Stimulated activated CD4-positive, alpha-beta T cell treated with anti-CD3 and anti-CD28 coated beads, Interleukin-1b, Interleukin-23, amount 100 ng/mL, for 1 hour (primary cell): Measurements from ENCODE around the gene CLSTN2.

Experiments
- DNase-seq, 2 donors: peaks; one replicate each; pipeline ENCODE4 v3.0.0-alpha.2; 2020; ENCODE audit warnings: low read depth in 2 of 2

Gene CLSTN2

DNA sequence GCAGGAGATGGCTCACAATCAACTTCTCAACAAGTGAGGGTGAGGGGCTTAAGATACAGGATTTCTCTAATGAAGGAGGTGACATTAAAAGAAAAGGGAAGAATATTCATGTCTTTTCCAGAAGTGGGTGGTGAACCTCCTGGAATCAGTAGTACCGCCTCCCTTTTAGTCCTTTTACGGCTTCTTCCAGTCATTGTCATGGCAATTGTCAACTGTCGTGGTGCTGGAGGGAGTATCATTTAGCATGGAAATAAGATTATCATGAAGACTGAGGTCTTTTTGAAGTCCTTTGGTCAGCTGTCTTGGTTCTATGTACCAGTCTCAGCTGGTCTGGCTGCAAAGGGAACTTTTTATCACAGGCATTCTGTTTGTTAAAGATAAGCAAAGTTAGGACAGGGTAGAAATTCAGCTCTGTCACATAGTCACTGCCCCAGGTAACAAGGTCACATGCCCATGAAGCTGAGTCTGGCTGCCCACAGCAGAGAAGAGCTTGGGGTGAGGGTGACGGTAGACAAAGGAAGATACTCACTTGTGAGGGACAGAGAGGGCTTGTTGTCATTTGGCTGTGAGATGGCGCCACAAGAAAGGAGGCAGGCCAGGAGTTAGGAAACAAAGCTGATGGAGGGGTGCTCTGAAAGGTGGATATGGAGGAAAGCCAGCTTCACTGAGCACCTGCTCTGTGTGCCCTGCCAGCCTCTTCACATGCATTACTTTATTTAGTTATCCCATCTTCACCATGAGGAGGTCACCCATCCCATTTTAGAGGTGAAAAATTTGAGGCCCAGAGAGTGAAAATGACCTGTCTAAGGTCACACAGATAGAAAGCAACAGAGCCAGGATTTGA, 514.6 kb downstream of the CLSTN2 start:
- no peak for DNase-seq

DNA sequence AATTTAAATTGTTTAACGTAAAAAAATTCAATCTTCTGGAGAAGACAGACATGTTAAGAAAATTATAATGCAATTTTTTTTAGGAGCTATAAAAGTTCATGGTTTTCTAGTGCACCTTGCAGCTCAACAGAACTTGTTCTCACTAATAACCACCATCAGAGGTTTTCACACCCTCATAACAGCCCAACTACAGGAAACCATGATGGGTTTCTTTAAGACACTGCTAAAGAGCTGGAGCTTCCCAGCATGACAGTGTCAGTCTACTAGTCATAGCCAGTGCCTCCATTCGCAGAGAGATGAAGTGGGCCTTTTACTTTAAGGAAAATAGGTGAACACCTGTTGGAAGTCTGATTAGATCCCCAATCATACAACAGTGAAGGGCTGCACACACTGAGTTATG, 518.8 kb downstream of the CLSTN2 start:
- no peak for DNase-seq

DNA sequence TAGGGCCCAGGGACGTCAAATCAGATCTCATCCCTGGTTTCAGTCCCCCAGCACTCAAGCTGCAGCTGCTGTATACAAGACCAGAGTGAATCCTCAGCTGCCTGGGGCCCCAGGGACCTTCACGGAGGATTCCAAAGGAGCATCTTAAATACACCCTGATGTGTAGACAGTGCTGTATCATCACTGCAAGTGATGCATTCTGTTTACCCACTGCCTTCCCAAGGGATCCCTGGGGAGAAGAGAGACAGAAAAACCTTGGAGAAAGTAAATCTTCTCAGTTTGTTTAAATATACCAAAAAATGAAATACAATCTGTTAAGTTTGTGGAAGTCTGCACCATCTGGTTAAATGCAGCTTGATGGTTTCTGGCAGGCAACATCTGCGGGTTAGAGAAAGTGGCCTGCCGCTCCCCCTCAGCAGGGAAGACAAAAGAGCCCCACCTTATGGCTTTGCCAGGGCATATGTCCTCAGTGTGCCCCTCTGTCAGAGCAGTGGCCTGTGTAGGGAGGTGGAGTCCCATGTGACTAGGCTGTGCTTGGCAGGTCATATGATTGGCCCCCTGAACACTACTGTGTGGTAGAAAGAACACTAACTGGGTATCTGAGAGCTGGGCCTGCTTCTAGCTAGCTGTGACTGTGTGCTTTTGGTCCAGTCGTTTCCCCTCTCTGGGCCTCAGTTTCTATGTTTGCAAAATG, 520.7 kb downstream of the CLSTN2 start:
- no peak for DNase-seq

DNA sequence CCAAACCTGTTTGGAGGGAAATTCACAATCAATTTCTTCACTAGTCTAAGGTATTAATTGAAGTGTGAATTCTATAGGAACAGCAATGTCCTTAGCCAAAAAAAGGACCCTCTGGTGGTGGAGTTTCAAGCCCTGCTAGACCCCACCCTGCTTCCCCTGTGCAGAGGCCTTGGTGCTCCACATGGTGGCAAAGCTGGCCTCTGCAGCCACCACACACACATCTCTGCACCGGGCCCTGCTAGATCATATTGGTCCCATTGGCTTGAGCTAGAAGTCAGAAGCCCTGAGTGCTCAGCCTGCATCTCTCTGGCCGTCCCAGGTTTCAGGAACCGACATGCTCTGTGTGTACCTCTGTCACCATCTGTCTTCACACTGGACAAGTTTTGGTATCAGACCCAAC, 522.0 kb downstream of the CLSTN2 start:
- no peak for DNase-seq

DNA sequence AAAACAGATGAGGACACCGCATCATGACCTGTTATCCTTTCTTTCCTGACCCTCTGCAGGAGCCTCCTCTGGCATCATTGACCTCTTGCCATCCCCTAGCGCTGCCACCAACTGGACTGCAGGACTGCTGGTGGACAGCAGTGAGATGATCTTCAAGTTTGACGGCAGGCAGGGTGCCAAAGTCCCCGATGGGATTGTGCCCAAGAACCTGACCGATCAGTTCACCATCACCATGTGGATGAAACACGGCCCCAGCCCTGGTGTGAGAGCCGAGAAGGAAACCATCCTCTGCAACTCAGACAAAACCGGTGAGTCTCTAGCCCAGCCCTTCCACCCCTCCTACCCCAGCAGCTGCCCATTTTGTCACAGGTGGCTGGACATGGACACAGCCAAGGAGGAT, 524.5 kb downstream of the CLSTN2 start:
- DNase-seq, result no peak

DNA sequence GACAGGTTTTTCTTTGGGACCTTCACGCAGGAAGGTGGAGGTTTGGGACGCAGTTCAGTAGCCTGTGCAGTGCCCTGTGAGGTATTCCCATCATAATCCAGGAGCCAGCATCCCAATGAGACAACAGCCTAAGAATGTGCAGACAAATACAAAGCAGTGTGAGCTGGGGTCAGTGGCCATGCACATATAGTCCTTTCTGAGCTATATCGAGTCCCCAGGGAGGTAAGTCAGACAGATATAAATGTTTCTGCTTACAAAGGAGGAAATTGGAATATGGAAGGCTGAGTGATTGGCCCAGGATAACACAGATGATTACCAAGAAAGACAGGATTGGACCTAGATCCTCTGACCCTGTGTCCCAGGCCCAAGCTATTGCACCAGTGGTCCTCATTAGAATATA, 526.3 kb downstream of the CLSTN2 start:
- DNase-seq, result no peak

DNA sequence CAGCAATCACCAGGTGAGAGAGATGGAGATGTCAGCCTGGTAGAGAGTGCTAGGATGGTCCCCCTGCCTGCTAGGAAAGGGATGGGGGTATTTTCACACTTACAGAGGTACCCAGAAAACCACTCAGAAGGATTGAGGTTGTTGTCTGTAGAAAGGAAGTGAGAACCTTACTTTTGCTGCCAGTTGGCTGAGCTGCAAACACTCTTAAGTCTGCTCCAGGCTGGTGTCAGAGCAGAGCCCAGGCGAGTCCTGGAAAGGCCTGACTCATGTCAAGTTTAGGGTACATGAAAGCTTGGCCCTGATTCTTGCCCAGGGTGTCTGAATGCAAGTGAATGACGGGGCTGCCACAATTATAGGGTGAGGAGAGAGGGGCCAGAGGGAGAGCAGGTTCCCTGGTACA, 528.4 kb downstream of the CLSTN2 start:
- no peak for DNase-seq

DNA sequence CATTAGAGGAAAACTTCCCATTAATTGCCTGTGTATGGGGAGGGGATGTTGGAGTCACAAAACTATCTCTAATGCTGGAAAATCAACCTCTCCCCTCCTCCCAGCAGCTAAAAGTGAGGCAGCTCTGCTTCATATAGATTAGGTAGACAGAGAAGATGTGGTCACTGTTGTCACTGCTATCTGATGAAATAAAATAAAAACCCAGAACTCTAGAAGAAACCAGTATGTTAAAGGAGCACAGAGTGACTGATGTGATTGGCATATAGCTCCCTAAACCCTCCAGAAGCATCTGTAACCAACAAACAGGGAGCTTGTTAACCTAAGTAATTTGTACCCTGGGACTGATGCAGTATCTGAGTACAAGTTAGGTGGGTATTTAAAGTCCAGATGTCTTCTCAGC, 531.0 kb downstream of the CLSTN2 start:
- no peak for DNase-seq

DNA sequence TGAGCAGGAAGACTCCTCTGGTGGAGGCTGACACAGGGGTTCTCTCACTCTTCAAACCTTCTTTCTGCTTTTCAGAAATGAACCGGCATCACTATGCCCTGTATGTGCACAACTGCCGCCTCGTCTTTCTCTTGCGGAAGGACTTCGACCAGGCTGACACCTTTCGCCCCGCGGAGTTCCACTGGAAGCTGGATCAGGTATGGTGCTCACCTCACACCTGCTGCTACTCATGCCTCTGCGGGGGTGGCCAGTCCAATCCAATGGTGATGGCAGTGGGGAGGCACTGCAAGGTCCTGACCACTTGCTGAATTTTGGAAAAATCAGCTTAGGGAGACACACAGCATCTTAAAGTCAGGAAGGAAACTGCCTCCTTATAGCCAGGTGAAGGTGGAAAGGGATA, 531.5 kb downstream of the CLSTN2 start:
- no peak for DNase-seq

DNA sequence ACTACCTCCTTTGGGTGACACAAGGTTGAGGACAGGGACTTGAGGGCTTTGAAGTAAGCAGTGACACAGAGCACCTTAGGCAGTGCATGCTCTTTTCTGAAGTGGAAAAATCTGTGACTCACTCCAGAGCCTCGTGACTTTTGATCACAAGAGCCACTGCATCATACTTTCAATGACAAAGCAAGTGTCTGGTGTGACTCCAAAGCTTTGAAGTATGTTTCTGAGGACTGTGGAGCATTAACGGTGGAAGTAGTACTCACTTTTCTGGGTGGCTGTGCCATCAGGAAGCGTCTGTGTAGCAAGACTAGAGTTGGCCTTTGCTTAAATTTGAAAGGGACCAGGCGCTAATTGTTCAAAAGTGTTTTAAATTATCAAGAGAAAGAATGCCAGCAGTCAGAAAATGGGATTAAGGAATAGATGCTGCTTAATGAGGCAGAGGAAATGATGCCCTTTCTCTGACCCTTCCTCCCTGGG, 532.2 kb downstream of the CLSTN2 start:
- DNase-seq, result no peak

DNA sequence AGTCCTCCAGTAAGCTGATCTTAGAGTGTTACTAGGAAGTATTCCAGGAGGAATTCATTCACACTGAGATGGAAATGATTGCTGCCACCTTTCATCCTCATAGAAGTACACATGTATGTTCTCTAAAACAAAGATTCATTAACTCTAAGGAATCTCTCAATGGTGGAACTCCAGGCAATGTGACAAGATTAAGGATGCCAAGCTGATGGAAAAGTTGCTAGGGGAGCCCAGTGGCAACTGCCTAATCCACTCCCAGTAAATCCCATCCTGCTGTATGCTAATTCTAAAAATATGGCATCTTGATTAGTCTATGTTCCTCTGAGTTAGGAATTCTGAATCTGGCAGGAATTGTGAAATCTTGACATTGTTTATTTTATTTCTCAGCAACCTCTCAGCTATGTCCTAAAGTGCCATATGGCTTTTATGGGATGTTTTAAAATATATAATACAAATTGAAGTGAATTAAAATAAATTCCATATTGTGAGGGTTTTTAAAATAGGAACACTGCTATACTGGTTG, 532.9 kb downstream of the CLSTN2 start:
- no peak for DNase-seq

DNA sequence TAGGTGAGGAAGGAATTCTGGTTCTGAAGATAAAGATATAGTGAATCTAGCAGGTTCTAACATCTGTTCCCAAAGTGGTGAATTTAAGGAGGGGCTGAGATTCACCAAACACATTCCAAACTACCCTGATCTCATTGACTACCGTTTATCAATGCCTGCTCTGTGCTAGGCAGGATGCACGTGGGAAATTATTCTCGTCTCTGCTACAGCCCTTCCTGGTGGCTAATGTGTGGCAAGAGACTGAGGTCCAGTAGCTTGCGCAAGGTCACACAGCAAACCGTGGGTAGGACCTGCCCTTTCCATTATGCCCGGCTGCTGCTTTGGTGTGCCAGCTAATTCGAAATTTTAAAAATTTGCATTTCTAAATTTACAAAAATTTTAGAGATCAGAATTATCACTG, 533.4 kb downstream of the CLSTN2 start:
- DNase-seq, result no peak

DNA sequence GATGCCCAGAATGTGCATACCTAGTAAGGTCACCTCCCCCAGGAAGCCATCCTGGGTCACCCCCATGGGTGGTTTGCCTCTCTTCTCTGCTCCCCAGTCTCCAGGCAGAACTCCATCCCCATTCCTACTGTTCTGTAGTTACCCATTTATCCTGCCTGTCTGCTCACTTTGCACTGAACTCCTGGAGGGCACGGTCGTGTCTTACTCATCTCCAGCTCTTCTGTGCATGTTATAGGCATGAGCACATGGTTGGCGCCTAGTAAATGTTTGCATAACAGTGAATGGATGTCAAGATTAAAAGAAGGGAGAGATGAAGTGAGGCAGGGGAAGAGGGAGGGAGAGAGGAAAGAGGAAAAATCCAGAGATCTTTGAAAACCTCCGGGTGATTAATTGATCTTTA, 534.5 kb downstream of the CLSTN2 start:
- DNase-seq, result no peak

DNA sequence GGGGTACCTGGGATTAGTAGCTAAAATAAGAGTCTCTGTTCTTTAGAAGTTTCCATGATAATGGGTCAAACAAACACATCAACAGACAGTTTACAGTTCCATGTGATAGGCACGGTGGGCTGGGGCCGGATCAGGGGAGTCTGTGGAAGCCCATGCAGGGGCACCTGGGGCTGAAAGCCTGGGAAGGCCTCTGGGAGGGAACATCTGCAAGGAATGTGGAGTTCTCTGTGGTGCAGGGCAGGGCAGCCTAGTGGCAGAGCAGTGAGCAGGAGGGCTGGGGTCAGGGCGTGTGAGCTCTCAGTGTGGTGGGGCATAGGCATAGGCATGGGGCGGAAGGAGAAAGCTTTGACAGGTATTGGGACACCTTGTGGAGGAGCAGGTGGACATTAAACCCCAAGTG, 535.2 kb downstream of the CLSTN2 start:
- DNase-seq, result no peak

DNA sequence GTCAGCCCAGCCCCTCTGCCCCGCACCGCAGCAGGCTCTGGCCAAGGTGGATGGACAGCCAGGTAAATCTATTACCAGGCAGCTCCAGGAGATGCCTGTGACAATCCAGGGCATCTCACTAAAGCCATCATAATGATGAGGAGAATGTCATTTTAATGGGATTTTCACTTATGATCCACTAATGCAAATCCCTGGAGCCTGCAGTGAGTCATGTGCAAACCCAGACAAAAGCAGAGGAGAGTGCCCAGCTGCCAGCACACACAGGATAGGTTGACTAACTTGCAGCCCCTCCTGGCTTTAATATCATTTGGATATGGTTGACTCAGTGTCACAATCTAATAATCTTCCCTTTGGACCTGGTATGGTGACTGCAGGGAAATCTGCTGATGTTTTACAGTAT, 536.0 kb downstream of the CLSTN2 start:
- no peak for DNase-seq

DNA sequence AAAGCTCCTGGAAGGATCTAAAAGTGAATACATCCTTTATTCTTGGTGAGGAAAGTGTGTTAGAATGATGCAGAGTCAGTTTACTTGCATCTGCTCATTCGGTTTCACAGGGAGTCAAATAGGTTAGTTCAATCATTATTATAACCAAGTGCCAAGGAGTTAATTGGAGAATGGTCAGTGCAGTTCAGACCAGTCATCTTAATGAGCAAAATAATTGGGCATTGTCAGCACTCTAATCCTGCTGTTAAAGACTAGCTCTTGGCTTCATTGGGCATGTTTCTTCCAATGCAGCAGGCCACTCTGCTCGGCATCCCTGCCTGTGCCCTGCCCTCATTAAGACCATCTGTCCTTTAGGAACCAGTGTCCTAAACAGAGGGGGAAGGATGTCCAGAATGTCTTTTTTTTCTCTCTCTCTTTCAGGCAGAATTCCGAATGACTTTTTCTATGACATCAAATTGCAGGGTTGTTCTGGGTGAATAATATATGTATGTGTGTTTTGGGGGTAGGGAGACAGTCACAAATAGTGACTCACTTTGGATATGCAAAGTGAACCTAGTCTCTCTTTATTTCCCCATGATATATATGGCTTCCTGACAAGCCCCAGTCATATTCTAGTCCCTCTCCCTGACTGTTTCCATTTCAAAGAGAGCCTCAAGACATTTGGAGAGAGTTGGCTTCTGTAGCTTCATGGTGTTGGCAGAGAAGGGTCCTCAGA, 537.5 kb downstream of the CLSTN2 start:
- DNase-seq, result no peak

DNA sequence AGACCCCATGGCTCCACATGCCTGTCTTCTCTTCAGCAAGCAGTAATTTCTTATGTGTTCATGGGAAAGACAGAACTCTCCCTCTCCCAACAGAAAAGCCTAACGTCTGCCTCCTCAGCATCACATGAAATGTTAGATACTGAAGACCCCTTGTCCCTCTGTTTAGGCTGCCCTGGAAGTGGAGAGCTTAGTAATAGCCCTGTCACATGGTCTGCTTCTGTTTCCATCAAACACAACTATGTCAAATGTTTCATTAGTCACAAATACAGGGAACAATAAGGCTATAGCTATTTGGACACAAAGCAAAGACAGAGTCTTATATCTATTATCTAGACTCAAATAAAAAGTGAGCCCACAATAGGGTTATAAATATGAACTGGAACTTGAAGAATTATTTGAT, 552.6 kb downstream of the CLSTN2 start:
- no peak for DNase-seq

DNA sequence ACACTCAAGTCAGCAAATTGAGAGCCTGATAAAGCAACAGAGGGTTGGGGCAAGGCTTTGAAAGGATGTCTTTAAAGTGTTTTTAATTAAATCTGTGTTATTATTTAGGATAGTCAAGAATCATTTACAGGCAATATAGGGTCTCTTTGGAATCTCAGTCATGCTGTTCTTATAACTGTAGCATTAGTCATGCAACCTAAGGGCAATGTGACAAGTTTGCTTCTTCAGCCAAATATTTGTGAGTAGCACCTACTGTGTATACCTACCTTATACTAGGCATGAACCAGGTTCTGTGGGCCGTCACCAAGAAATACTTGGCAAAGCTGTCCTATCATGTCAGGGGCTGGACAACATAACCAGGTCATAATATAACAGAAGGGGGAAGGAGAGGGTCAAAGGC, 558.3 kb downstream of the CLSTN2 start:
- DNase-seq, result no peak

DNA sequence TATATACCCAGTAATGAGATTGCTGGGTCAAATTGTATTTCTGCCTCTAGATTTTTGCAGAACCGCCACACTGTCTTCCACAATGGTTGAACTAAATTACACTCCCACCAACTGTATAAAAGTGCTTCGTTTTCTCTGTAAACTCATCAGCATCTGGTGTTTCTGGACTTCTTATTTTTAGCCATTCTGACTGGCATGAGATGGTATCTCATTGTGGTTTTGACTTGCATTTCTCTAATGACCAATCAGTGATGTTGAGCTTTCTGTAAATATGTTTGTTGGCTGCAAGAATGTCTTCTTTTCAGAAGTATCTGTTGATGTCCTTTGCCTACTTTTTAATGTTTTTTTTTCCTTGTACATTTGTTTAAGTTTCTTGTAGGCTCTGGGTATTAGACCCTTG, 560.0 kb downstream of the CLSTN2 start:
- DNase-seq, result no peak

DNA sequence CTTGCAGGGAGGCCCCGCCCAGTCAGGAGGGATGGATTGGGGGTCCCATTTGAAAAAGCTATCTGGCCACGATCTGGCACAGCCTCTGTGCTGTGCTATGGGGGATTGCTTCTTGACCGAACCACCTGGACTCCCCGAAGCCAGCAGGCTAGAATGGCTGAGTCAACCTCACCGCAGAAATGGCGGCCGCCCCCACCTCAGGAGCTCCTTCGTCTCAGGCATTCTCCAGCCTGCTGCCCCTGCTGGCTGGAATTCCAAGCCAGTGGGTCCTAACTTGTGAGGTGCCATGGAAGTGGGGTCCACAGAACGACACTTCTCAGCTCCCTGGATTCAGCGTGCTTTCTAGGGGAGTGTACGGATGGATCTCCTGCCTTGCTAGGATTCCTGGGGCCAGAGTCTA, 562.3 kb downstream of the CLSTN2 start:
- DNase-seq, result no peak

DNA sequence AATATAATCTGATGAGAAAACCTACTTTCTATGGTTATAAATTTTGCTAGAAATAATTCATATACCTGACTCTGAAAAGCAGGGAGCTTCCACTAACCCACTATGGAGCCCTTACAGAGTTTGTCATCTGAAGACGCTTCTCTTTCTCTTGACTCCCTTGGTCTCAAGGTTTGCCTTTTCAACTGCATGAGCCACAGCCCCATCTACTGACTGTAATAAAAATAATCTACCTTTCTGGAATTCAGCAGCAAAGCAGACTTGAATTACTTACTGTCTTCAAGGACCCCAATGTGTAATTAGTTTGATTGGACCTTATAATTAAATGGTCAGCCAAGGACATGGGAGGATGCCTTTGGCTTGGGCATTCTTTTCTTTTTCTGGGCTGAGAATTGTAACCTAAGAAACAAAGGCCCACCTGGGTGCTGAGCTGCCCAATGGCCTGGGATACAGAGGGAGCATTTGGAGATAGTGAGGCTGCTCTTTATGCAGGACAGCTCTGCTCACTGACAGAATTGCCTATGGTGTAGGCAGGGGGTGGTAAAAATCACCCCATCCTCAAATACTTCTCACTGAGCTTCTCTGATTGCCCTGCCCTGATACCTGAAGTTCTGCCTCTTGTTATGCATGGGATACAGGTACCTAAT, 564.3 kb downstream of the CLSTN2 start:
- no peak for DNase-seq

DNA sequence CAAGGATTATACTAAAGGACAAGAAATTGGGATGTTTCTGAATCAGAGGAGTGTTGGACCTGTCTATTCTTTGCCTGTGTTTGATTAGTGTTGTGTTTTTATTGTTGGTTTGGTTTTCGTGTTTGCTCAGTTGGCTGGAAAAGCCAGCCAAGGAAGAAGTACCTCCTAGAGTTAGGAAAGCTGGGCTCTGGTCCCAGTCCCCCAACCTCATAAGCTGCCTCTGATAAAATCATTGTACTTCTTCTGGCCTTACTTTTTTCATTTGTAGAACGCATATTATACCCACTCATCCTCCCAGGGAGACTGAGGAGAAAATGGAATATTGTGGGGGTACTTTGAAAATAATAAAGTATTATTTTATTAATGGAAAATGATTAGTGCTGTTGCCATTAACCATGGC, 565.5 kb downstream of the CLSTN2 start:
- no peak for DNase-seq
